Neural crest cell (in vitro differentiated cells): ENCODE data around the gene CEP120. TPM values are rescaled to one million over a fixed set of nuclear protein-coding genes. Genes with fewer than 3 reads are reported as not detected.

Experiments used
- DNase-seq: peaks from one replicate; pipeline ENCODE4 v3.0.0; 2021; ENCODE audit warnings: low read depth, mixed read lengths, low spot score
- H3K27ac Mint-ChIP-seq: one replicate; pipeline ENCODE4 v1.8.0; 2021; ENCODE audit warnings: mild to moderate bottlenecking, mixed read lengths; ENCODE audit not compliant: unreplicated experiment
- H3K27me3 Mint-ChIP-seq: 2 replicates; pipeline ENCODE4 v1.8.0; 2021; ENCODE audit warnings: low read depth, mild to moderate bottlenecking, mixed read lengths
- H3K36me3 Mint-ChIP-seq: 2 replicates; pipeline ENCODE4 v1.8.0; 2021; ENCODE audit warnings: low read depth, mild to moderate bottlenecking, mixed read lengths
- H3K4me1 Mint-ChIP-seq: 2 replicates; pipeline ENCODE4 v1.8.0; 2021; ENCODE audit warnings: mixed read lengths
- H3K4me3 Mint-ChIP-seq: one replicate; pipeline ENCODE4 v1.8.0; 2021; ENCODE audit warnings: mild to moderate bottlenecking, mixed read lengths
- H3K9me3 Mint-ChIP-seq: 2 replicates; pipeline ENCODE4 v1.8.0; 2021; ENCODE audit warnings: mixed read lengths
- CTCF ChIP-seq: fragments of 200-600 bp; sonication (generic); conservative IDR thresholded peaks from 2 replicates; pipeline ENCODE4 v1.5.0; 2021; ENCODE audit warnings: antibody characterized with exemption, mild to moderate bottlenecking
- total RNA-seq: library from RNA; stranded (reverse); gene quantifications from 2 replicates; pipeline ENCODE4 v1.2.1, GENCODE V29; 2021

CEP120 gene
- total RNA-seq, 1 donor from 2014 or later, result 26.0 TPM

GRCh38 chr5:123382252-123382651 is 41.0 kb downstream of the CEP120 start:
- Mint-ChIP-seq H3K9me3 (no peaks in the 10 kb centered on the region), H3K36me3 (peaks cover 12% of the 10 kb centered on the region), H3K27me3 (no peaks in the 10 kb centered on the region), H3K4me1 (no peaks in the 10 kb centered on the region), H3K27ac (no peak overlapping the region), H3K4me3 (no peak overlapping the region)
- no peak for TF ChIP-seq CTCF
- no peak for DNase-seq

GRCh38 chr5:123371575-123372179 is 51.5 kb downstream of the CEP120 start:
- DNase-seq, result peak; percentile 49
- Mint-ChIP-seq H3K36me3 (peaks cover 37% of the 10 kb centered on the region), H3K9me3 (no peaks in the 10 kb centered on the region), H3K27ac (no peak overlapping the region), H3K4me1 (no peaks in the 10 kb centered on the region), H3K4me3 (no peak overlapping the region), H3K27me3 (no peaks in the 10 kb centered on the region)
- TF ChIP-seq CTCF, result peak; percentile 63

GRCh38 chr5:123369371-123369968 is 53.7 kb downstream of the CEP120 start:
- Mint-ChIP-seq H3K27me3 (no peaks in the 10 kb centered on the region), H3K9me3 (no peaks in the 10 kb centered on the region), H3K4me3 (no peak overlapping the region), H3K36me3 (peaks cover 22% of the 10 kb centered on the region), H3K4me1 (no peaks in the 10 kb centered on the region), H3K27ac (no peak overlapping the region)
- no peak for DNase-seq
- TF ChIP-seq CTCF, result no peak

- Mint-ChIP-seq H3K36me3 (peaks cover 18% of the 10 kb centered on the region), H3K27me3 (no peaks in the 10 kb centered on the region), H3K27ac (no peak overlapping the region), H3K9me3 (no peaks in the 10 kb centered on the region), H3K4me1 (no peaks in the 10 kb centered on the region), H3K4me3 (no peak overlapping the region)
- DNase-seq, result no peak
- peak; percentile 63 for TF ChIP-seq CTCF
Observed at GRCh38 chr5:123367739-123368138, 55.5 kb downstream of the CEP120 start.

- TF ChIP-seq CTCF, result no peak
- H3K9me3 Mint-ChIP-seq, result no peaks in the 10 kb centered on the region
- H3K4me3 Mint-ChIP-seq, result no peak overlapping the region
- no peaks in the 10 kb centered on the region for H3K4me1 Mint-ChIP-seq
- no peak overlapping the region for H3K27ac Mint-ChIP-seq
- DNase-seq, result no peak
- H3K27me3 Mint-ChIP-seq, result no peaks in the 10 kb centered on the region
- H3K36me3 Mint-ChIP-seq, result peaks cover 14% of the 10 kb centered on the region
Observed at GRCh38 chr5:123365156-123365555, 58.0 kb downstream of the CEP120 start.
